ENCODE measurements around the gene PYGM.

The PYGM gene

GRCh38 chr11:64766881-64767280 lies 7.1 kb upstream of the PYGM start:
- no peak for DNase-seq

GRCh38 chr11:64765851-64766665 lies 6.3 kb upstream of the PYGM start:
- no peak for DNase-seq

GRCh38 chr11:64765291-64765850 lies 5.6 kb upstream of the PYGM start:
- DNase-seq, result no peak

- no peak for DNase-seq
These were observed 5.0 kb upstream of the PYGM start for GRCh38 chr11:64764753-64765152.

GRCh38 chr11:64764040-64764611 lies 4.4 kb upstream of the PYGM start:
- no peak for DNase-seq

GRCh38 chr11:64763526-64764039 lies 3.8 kb upstream of the PYGM start:
- DNase-seq, result no peak

- DNase-seq, result no peak
These were observed 3.1 kb upstream of the PYGM start for GRCh38 chr11:64762674-64763525.

- no peak for DNase-seq
These were observed 2.5 kb upstream of the PYGM start for GRCh38 chr11:64762277-64762673.

GRCh38 chr11:64760759-64761420 lies 1.1 kb upstream of the PYGM start:
- no peak for DNase-seq

GRCh38 chr11:64759131-64759721 lies 548 bp downstream of the PYGM start:
- no peak for DNase-seq

GRCh38 chr11:64758330-64759079 lies 1.3 kb downstream of the PYGM start:
- no peak for DNase-seq

- DNase-seq, result no peak
These were observed 2.0 kb downstream of the PYGM start for GRCh38 chr11:64757549-64758329.

GRCh38 chr11:64755681-64756361 lies 4.0 kb downstream of the PYGM start:
- no peak for DNase-seq

GRCh38 chr11:64754919-64755662 lies 4.7 kb downstream of the PYGM start:
- DNase-seq, result no peak

- no peak for DNase-seq
These were observed 5.5 kb downstream of the PYGM start for GRCh38 chr11:64754124-64754918.

- no peak for DNase-seq
These were observed 6.2 kb downstream of the PYGM start for GRCh38 chr11:64753380-64754123.

- no peak for DNase-seq
These were observed 6.8 kb downstream of the PYGM start for GRCh38 chr11:64753019-64753379.
